Common myeloid progenitor, CD34-positive (primary cell): ENCODE data around the gene MAP4K5.
A peak's percentile ranks its signal among the peaks of the same experiment; 100 is the strongest.
"Not testable (repeated sequence)": the region's sequence is repeated elsewhere in the genome, so short reads cannot be mapped to it uniquely, and the experiment has no call there.

Source experiments
- CTCF ChIA-PET: fragments of 350-600 bp; sonication (Branson Sonifier 250); formaldehyde crosslinking; loops from one replicate; lab custom pipeline; 2021; ENCODE audit warnings: antibody characterized with exemption; lab: Charles Lee
- POLR2A ChIA-PET: fragments of 350-600 bp; sonication (Branson Sonifier 250); formaldehyde crosslinking; loops from one replicate; lab custom pipeline; 2021; ENCODE audit warnings: antibody characterized with exemption; lab: Charles Lee
- DNase-seq, 3 donors: peaks; one replicate each; pipeline versions ENCODE4 v3.0.0 to v3.0.0-alpha.2; 2013
- H3K27ac ChIP-seq, 2 experiments: 1 replicate in 1 of 2; 2 replicates in 1 of 2; pipeline ENCODE4 v1.7.0; 2013; ENCODE audit warnings: inconsistent platforms in 2 of 2, low read length in 2 of 2, mild to moderate bottlenecking in 2 of 2, low read depth in 1 of 2, moderate library complexity in 1 of 2; ENCODE audit not compliant: severe bottlenecking in 2 of 2, insufficient read depth in 1 of 2, poor library complexity in 1 of 2
- H3K27me3 ChIP-seq, 5 experiments: replicated peaks in 2 of 5; 1 replicate in 3 of 5; 2 replicates in 2 of 5; pipeline versions ENCODE4 v1.6.1 to v1.7.0; 2013; ENCODE audit warnings: low read length in 4 of 5, mild to moderate bottlenecking in 2 of 5, moderate library complexity in 2 of 5, inconsistent platforms in 1 of 5; ENCODE audit not compliant: insufficient read depth in 5 of 5, control insufficient read depth in 4 of 5
- H3K36me3 ChIP-seq, 4 experiments: 1 replicate in 2 of 4; 2 replicates in 2 of 4; pipeline versions ENCODE4 v1.6.1 to v1.7.0; 2013; ENCODE audit warnings: low read length in 3 of 4, control low read depth in 1 of 4, mild to moderate bottlenecking in 1 of 4; ENCODE audit not compliant: control insufficient read depth in 4 of 4, insufficient read depth in 4 of 4
- H3K4me1 ChIP-seq, 4 experiments: 1 replicate in 3 of 4; 2 replicates in 1 of 4; pipeline versions ENCODE4 v1.6.1 to v1.7.1; 2013; ENCODE audit warnings: low read length in 3 of 4, mild to moderate bottlenecking in 3 of 4, control low read depth in 1 of 4, inconsistent platforms in 1 of 4, moderate library complexity in 1 of 4; ENCODE audit not compliant: control insufficient read depth in 4 of 4, insufficient read depth in 4 of 4; ENCODE audit errors: control extremely low read depth in 1 of 4
- H3K4me3 ChIP-seq, 7 experiments: 1 replicate in 4 of 7; 2 replicates in 3 of 7; pipeline versions ENCODE4 v1.5.1 to v1.7.0; 2013; ENCODE audit warnings: mild to moderate bottlenecking in 7 of 7, low read length in 6 of 7, moderate library complexity in 6 of 7, inconsistent platforms in 2 of 7, low read depth in 2 of 7, control low read depth in 1 of 7; ENCODE audit not compliant: insufficient read depth in 4 of 7, control insufficient read depth in 1 of 7; ENCODE audit errors: extremely low read depth in 1 of 7
- H3K9me3 ChIP-seq, 5 experiments: 1 replicate in 4 of 5; 2 replicates in 1 of 5; pipeline versions ENCODE4 v1.6.1 to v1.7.1; 2013; ENCODE audit warnings: low read length in 4 of 5, mild to moderate bottlenecking in 2 of 5, inconsistent platforms in 1 of 5, low read depth in 1 of 5, moderate library complexity in 1 of 5; ENCODE audit not compliant: control insufficient read depth in 4 of 5, insufficient read depth in 2 of 5; ENCODE audit errors: control extremely low read depth in 1 of 5
- WGBS: methylation state at CpG from one replicate; pipeline ENCODE4 v1.1.5; 2013; ENCODE audit not compliant: insufficient coverage; 5-methylcytosine and 5-hydroxymethylcytosine counted together

MAP4K5 gene

GRCh38 chr14:50545618-50546017 lies 13.2 kb upstream of the MAP4K5 start:
- POLR2A ChIA-PET = no interaction called here
- WGBS = 96% methylated on average over 3 of the region's 3 CpGs
- DNase-seq = no peak
- CTCF ChIA-PET = interaction anchor here (0.9 to 4.0 kb wide), 3 partner anchors 11 to 169 kb away, joined by 3 to 15 read pairs (median 3); partner anchors contain the start of gene ATL1
- H3K4me1 ChIP-seq = no peaks in the 10 kb centered on the region
- H3K27ac ChIP-seq = no peak overlapping the region
- no peaks in the 10 kb centered on the region for H3K36me3 ChIP-seq
- no peaks in the 10 kb centered on the region for H3K27me3 ChIP-seq
- H3K9me3 ChIP-seq = no peaks in the 10 kb centered on the region
- H3K4me3 ChIP-seq = no peak overlapping the region

- no peak overlapping the region for H3K27ac ChIP-seq
- no peaks in the 10 kb centered on the region for H3K4me1 ChIP-seq
- WGBS = 96% methylated on average over 3 of the region's 3 CpGs
- H3K27me3 ChIP-seq = no peaks in the 10 kb centered on the region
- CTCF ChIA-PET = interaction anchor here (0.9 to 4.0 kb wide), 3 partner anchors 10 to 169 kb away, joined by 3 to 15 read pairs (median 3); partner anchors contain the start of gene ATL1
- H3K9me3 ChIP-seq = no peaks in the 10 kb centered on the region
- no peak for DNase-seq
- no peak overlapping the region for H3K4me3 ChIP-seq
- POLR2A ChIA-PET = no interaction called here
- H3K36me3 ChIP-seq = no peaks in the 10 kb centered on the region
These were observed 12.5 kb upstream of the MAP4K5 start for GRCh38 chr14:50544911-50545310.

DNA sequence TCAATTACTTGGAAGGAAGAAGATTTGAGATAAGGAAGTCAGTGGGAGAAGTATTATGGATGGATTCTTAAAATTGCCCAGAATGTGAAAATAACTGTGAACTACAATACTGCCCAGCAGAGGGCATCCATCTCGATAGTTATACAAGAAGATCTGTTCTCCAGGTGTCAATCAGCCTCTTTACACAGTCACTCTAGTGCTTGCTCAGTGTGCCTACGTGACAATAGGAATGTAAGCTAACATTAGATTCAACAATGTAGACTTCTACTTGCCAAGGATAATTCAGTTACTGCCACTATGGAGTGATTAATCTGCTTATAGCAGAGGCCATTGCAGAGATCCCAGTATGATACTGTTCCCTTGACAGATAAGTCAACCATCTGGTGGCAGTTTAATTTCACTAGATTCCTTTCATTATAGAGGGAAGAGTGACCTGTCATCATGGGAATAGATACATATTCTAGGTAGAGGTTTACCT lies 10.6 kb upstream of the MAP4K5 start:
- Histone ChIP-seq H3K4me3 (no peak overlapping the region), H3K4me1 (no peaks in the 10 kb centered on the region), H3K36me3 (no peaks in the 10 kb centered on the region), H3K9me3 (no peaks in the 10 kb centered on the region), H3K27me3 (no peaks in the 10 kb centered on the region), H3K27ac (no peak overlapping the region)
- ChIA-PET POLR2A (interaction anchor here (1.1 kb wide), 1 partner anchor 17 kb away, joined by 3 read pairs; the partner anchor contains the start of gene ATL1), CTCF (interaction anchor here (0.6 to 4.0 kb wide), 11 partner anchors 11 to 351 kb away, joined by 3 to 15 read pairs (median 4); partner anchors contain the start of gene ATL1)
- 0% methylated on average over 1 of the region's 2 CpGs for WGBS
- peak; percentile 62 to 80 (median 77) for DNase-seq

DNA sequence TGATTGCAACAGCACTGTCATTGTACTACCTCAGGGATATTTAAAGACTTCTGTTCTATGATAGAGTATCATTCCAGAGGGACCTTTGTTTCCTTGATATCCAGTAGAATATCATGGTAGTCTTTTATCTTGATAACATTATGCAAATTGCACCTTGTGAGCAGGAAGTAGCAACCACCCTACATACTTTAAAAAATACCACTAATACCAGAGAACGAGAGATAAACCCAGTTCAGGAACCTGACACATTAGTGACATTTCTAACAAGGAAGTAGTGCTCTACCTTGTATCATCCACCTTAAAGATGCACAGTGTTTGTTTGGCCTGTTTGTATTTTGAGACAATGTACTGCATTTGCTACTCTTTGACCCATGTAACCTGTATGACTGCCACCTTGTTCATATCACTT lies 8.8 kb upstream of the MAP4K5 start:
- DNase-seq = no peak
- ChIA-PET POLR2A (no interaction called here), CTCF (interaction anchor here (0.5 to 2.7 kb wide), 6 partner anchors 8 to 233 kb away, joined by 3 to 10 read pairs (median 4); partner anchors contain the start of gene ATL1)
- Histone ChIP-seq H3K27me3 (no peaks in the 10 kb centered on the region), H3K9me3 (no peaks in the 10 kb centered on the region), H3K4me3 (no peak overlapping the region), H3K27ac (no peak overlapping the region), H3K36me3 (peaks cover 0 to 3% (median 0%) of the 10 kb centered on the region in 4 experiments), H3K4me1 (no peaks in the 10 kb centered on the region)
- 78% methylated on average over 1 of the region's 1 CpG for WGBS

- Histone ChIP-seq H3K4me3 (no peak overlapping the region), H3K27ac (no peak overlapping the region), H3K4me1 (peaks cover 2 to 10% (median 4%) of the 10 kb centered on the region in 4 experiments), H3K36me3 (peaks cover 0 to 3% (median 0%) of the 10 kb centered on the region in 4 experiments), H3K27me3 (no peaks in the 10 kb centered on the region), H3K9me3 (no peaks in the 10 kb centered on the region)
- ChIA-PET POLR2A (no interaction called here), CTCF (interaction anchor here (0.8 to 2.7 kb wide), 7 partner anchors 21 to 674 kb away, joined by 3 to 10 read pairs (median 3); partner anchors contain the start of gene ATL1)
- DNase-seq = no peak
These were observed 6.7 kb upstream of the MAP4K5 start for GRCh38 chr14:50539051-50539450.

DNA sequence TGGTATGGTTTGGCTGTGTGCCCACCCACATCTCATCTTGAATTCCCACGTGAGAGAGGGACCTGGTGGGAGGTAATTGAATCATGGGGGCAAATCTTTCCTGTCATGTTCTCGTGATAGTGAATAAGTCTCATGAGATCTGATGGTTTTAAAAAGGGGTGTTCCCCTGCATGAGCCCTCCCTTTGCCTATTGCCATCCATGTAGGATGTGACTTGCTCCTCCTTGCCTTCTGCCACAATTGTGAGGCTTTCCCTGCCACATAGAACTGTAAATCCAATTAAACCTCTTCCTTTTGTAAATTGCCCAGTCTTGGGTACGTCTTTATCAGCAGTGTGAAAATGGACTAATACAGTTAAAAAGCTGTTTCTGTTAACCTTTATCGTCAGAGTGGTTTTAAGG lies 5.7 kb upstream of the MAP4K5 start:
- POLR2A ChIA-PET, H3K36me3 ChIP-seq, H3K4me3 ChIP-seq, H3K27ac ChIP-seq, H3K9me3 ChIP-seq, H3K27me3 ChIP-seq, DNase-seq: not testable (repeated sequence)
- CTCF ChIA-PET = interaction anchor here (1.2 to 1.6 kb wide), 3 partner anchors 176 to 672 kb away, joined by 3 to 5 read pairs (median 4); no protein-coding TSS in a partner anchor
- WGBS = 50% methylated on average over 2 of the region's 4 CpGs
- peaks cover 8 to 20% (median 11%) of the 10 kb centered on the region in 4 experiments for H3K4me1 ChIP-seq

GRCh38 chr14:50534997-50535396 lies 2.6 kb upstream of the MAP4K5 start:
- H3K9me3 ChIP-seq = no peaks in the 10 kb centered on the region
- no peaks in the 10 kb centered on the region for H3K27me3 ChIP-seq
- H3K4me3 ChIP-seq = no peak overlapping the region
- POLR2A ChIA-PET = no interaction called here
- peak in 2 of 3 donors; percentile 40 to 58 for DNase-seq
- no peak overlapping the region for H3K27ac ChIP-seq
- no CpG with 5 or more reads among the region's 1 CpG for WGBS
- peaks cover 0 to 3% (median 0%) of the 10 kb centered on the region in 4 experiments for H3K36me3 ChIP-seq
- CTCF ChIA-PET = interaction anchor here (0.6 to 1.1 kb wide), 3 partner anchors 10 to 214 kb away, joined by 3 to 4 read pairs (median 3); no protein-coding TSS in a partner anchor
- peaks cover 22 to 41% (median 29%) of the 10 kb centered on the region in 4 experiments for H3K4me1 ChIP-seq
